Breast epithelium (tissue), 4 donors: ENCODE data around the gene KAT6B. TPM values are rescaled to one million over a fixed set of nuclear protein-coding genes. Genes with fewer than 3 reads are reported as not detected.

ENCODE experiments used
- DNase-seq, 2 donors: peaks; one replicate each; pipeline ENCODE4 v3.0.0-alpha.2; 2019; ENCODE audit warnings: low spot score in 2 of 2
- H3K27ac ChIP-seq, 2 donors: fragments of 200-600 bp; sonication (generic) in 1 of 2; one replicate each; pipeline ENCODE4 v1.5.1; 2016 to 2019; ENCODE audit warnings: mild to moderate bottlenecking in 1 of 2
- H3K27me3 ChIP-seq, 2 donors: fragments of 200-600 bp; sonication (generic) in 1 of 2; one replicate each; pipeline versions ENCODE4 v1.5.1 to v1.6.0; 2017 to 2019; ENCODE audit warnings: control low read depth in 1 of 2, mild to moderate bottlenecking in 1 of 2
- H3K36me3 ChIP-seq: fragments of 200-600 bp; one replicate; pipeline ENCODE4 v1.5.1; 2019
- H3K4me1 ChIP-seq, 2 donors: fragments of 200-600 bp; sonication (generic); one replicate each; pipeline ENCODE4 v1.5.1; 2016 to 2019; ENCODE audit warnings: control low read depth in 1 of 2
- H3K4me3 ChIP-seq, 3 donors: fragments of 200-600 bp; sonication (generic); 1 replicate in 2 of 3; 2 replicates in 1 of 3; pipeline ENCODE4 v1.5.1; 2016 to 2019; ENCODE audit warnings: mild to moderate bottlenecking in 3 of 3, moderate library complexity in 2 of 3
- H3K9me3 ChIP-seq, 2 donors: fragments of 200-600 bp; sonication (generic) in 1 of 2; one replicate each; pipeline ENCODE4 v1.5.1; 2016 to 2019; ENCODE audit warnings: control low read depth in 1 of 2
- POLR2A ChIP-seq: fragments of 450-650 bp; IDR thresholded peaks from one replicate; pipeline ENCODE4 v1.6.1; 2016; ENCODE audit warnings: antibody characterized with exemption, mild to moderate bottlenecking, moderate library complexity
- POLR2AphosphoS5 ChIP-seq, 3 donors: sonication (generic); formaldehyde crosslinking; IDR thresholded peaks; one replicate each; pipeline ENCODE4 v1.6.1; 2017; ENCODE audit warnings: antibody characterized with exemption in 3 of 3
- intact Hi-C: fragments of 100-400 bp; cut with DNase I; formaldehyde crosslinking; loops from one replicate; pipeline ENCODE4 v1.15.1; 2023; ENCODE audit warnings: low total_unique reads
- total RNA-seq, 3 donors: library from RNA; depleted of rRNA; stranded (reverse); fragments of >200 nt; gene quantifications; one replicate each; pipeline ENCODE4 v1.1.0, GENCODE V29; 2016
- TF ChIP-seq, protein P1 (sequence below), 3 donors: fragments of 450-650 bp; IDR thresholded peaks; one replicate each; pipeline ENCODE4 v1.5.1; 2016 to 2017; ENCODE audit warnings: antibody characterized with exemption in 3 of 3, mild to moderate bottlenecking in 3 of 3, moderate library complexity in 3 of 3

The KAT6B gene
- total RNA-seq, 3 donors from 2014 or later: 46.2 to 90.3 (median 55.7) TPM

GRCh38 chr10:74923556-74923955 is 97.2 kb downstream of the KAT6B start:
- Histone ChIP-seq H3K9me3 (peaks cover 0 to 4% of the 10 kb centered on the region in 2 donors), H3K4me1 (peaks cover 7 to 11% of the 10 kb centered on the region in 2 donors), H3K36me3 (no peaks in the 10 kb centered on the region), H3K27me3 (no peaks in the 10 kb centered on the region), H3K4me3 (no peak overlapping the region), H3K27ac (peak overlapping the region; percentile 82 to 87)
- no peak for DNase-seq
- intact Hi-C loops: no loop called here
- TF ChIP-seq, protein P1, sequence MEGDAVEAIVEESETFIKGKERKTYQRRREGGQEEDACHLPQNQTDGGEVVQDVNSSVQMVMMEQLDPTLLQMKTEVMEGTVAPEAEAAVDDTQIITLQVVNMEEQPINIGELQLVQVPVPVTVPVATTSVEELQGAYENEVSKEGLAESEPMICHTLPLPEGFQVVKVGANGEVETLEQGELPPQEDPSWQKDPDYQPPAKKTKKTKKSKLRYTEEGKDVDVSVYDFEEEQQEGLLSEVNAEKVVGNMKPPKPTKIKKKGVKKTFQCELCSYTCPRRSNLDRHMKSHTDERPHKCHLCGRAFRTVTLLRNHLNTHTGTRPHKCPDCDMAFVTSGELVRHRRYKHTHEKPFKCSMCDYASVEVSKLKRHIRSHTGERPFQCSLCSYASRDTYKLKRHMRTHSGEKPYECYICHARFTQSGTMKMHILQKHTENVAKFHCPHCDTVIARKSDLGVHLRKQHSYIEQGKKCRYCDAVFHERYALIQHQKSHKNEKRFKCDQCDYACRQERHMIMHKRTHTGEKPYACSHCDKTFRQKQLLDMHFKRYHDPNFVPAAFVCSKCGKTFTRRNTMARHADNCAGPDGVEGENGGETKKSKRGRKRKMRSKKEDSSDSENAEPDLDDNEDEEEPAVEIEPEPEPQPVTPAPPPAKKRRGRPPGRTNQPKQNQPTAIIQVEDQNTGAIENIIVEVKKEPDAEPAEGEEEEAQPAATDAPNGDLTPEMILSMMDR (IDR thresholded peaks at IDR 0.05): no peak
- no peak for TF ChIP-seq POLR2A
- TF ChIP-seq POLR2AphosphoS5 (IDR thresholded peaks at IDR 0.05): no peak

GRCh38 chr10:74924251-74924963 is 98.0 kb downstream of the KAT6B start:
- Histone ChIP-seq H3K36me3 (no peaks in the 10 kb centered on the region), H3K4me1 (peaks cover 7 to 11% of the 10 kb centered on the region in 2 donors), H3K27me3 (no peaks in the 10 kb centered on the region), H3K27ac (peak overlapping the region; percentile 82 to 87), H3K4me3 (peak overlapping the region in 1 of 3 donors; percentile 12), H3K9me3 (peaks cover 0 to 2% of the 10 kb centered on the region in 2 donors)
- TF ChIP-seq, protein P1 (IDR thresholded peaks at IDR 0.05): no peak
- TF ChIP-seq POLR2A (no peak), POLR2AphosphoS5 (IDR thresholded peaks at IDR 0.05) (no peak)
- intact Hi-C loops: no loop called here
- DNase-seq: no peak

GRCh38 chr10:74925291-74925690 is 98.9 kb downstream of the KAT6B start:
- Histone ChIP-seq H3K27ac (peak overlapping the region; percentile 82 to 87), H3K4me1 (peaks cover 7 to 11% of the 10 kb centered on the region in 2 donors)

DNA sequence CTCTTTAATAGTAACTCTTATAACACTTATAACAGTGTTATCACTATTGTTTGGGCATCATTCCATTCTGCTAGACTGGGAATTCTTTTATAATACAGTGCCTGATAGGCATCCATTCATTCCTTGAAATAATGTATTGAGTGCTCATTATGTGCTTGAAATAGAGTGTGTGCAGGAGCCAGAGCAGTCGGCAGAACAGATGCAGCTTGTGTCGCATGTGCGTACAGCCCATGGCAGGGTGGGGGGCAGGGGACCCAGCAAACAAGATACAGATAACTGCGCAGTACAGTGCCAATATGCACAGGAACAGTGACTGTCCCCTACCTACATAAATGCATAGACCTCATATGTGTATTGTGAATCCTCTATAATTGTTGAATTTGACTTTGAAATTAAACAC is 99.3 kb downstream of the KAT6B start:
- intact Hi-C loops: no loop called here
- Histone ChIP-seq H3K27ac (peak overlapping the region; percentile 82 to 87), H3K36me3 (no peaks in the 10 kb centered on the region), H3K4me1 (peaks cover 7 to 11% of the 10 kb centered on the region in 2 donors), H3K4me3 (no peak overlapping the region), H3K9me3 (no peaks in the 10 kb centered on the region), H3K27me3 (no peaks in the 10 kb centered on the region)
- no peak for TF ChIP-seq POLR2A
- no peak for TF ChIP-seq POLR2AphosphoS5 (IDR thresholded peaks at IDR 0.05)
- TF ChIP-seq, protein P1 (IDR thresholded peaks at IDR 0.05): no peak
- DNase-seq: no peak

More at GRCh38 chr10:74925291-74925690, 98.9 kb downstream of the KAT6B start:
- H3K27me3 ChIP-seq: no peaks in the 10 kb centered on the region
- intact Hi-C loops: no loop called here
- H3K9me3 ChIP-seq: no peaks in the 10 kb centered on the region
- peak overlapping the region in 1 of 3 donors; percentile 29 for H3K4me3 ChIP-seq
- TF ChIP-seq, protein P1 (IDR thresholded peaks at IDR 0.05): no peak
- no peak for TF ChIP-seq POLR2A
- TF ChIP-seq POLR2AphosphoS5 (IDR thresholded peaks at IDR 0.05): no peak
- no peaks in the 10 kb centered on the region for H3K36me3 ChIP-seq
- no peak for DNase-seq

DNA sequence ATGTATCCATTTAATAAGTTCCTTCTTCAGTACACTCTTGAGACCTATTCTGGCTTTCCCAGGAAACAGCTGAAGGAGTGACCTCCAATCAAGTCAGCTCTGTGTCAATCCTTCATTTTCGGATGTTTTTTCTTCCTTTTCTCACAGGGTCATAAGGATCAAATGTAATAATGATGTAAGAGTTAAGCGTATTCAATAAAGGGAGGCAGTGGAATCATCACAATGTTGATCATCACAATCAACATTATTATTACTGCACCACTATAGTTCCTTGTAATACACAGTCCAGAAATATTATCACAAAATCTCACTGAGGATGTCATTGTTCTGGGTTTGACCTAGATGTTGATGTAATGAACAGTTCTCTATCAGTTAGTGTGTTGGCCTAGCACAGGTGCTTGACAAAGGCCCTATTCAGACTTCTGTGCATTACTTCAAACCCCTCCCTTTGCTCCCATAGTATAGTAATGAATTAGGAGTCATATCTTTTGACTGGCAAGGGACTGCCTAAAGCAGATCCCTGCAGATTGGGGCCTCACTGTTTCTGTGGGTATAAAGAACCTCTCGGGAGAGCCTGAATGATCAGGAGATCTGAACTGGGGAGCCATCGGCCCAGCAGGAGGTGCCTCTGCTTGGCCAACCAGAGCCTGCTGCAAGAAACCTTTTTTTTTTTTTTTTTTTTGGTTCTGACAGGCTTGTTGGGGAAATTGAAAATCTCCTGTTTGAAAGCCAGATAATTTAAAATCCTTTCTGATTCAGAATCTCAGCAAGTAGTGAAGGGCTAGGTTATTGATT is 100.6 kb downstream of the KAT6B start:
- Histone ChIP-seq H3K4me1 (peaks cover 5 to 7% of the 10 kb centered on the region in 2 donors), H3K36me3 (no peaks in the 10 kb centered on the region), H3K9me3 (no peaks in the 10 kb centered on the region), H3K4me3 (no peak overlapping the region), H3K27me3 (no peaks in the 10 kb centered on the region), H3K27ac (peak overlapping the region; percentile 22 to 54)
- intact Hi-C loops: no loop called here
- no peak for DNase-seq
- no peak for TF ChIP-seq POLR2AphosphoS5 (IDR thresholded peaks at IDR 0.05)
- TF ChIP-seq, protein P1 (IDR thresholded peaks at IDR 0.05): no peak
- no peak for TF ChIP-seq POLR2A
